Testis (tissue), 3 donors: ENCODE measurements around the gene HSPH1. TPM values are rescaled to one million over a fixed set of nuclear protein-coding genes. Genes with fewer than 3 reads are reported as not detected.

Experiments
- DNase-seq: peaks from one replicate; pipeline ENCODE4 v3.0.0-alpha.2; 2019
- H3K27ac ChIP-seq, 2 donors: fragments of 200-600 bp; sonication (generic); one replicate each; pipeline ENCODE4 v1.5.1; 2019
- H3K27me3 ChIP-seq: fragments of 200-600 bp; sonication (generic); one replicate; pipeline ENCODE4 v1.5.1; 2019
- H3K36me3 ChIP-seq: fragments of 200-600 bp; sonication (generic); one replicate; pipeline ENCODE4 v1.5.1; 2017; ENCODE audit warnings: low read depth; ENCODE audit errors: missing control alignments
- H3K4me1 ChIP-seq: fragments of 200-600 bp; sonication (generic); one replicate; pipeline ENCODE4 v1.5.1; 2019
- H3K4me3 ChIP-seq, 2 donors: fragments of 200-600 bp; sonication (generic); one replicate each; pipeline ENCODE4 v1.5.1; 2017 to 2019
- H3K9me3 ChIP-seq: fragments of 200-600 bp; sonication (generic); one replicate; pipeline ENCODE4 v1.5.1; 2017
- CTCF ChIP-seq, 3 experiments: fragments of 450-650 bp in 2 of 3; fragments of 200-600 bp in 1 of 3; sonication (generic) in 1 of 3; IDR thresholded peaks; one replicate each; pipeline ENCODE4 v1.5.1; 2016 to 2019; ENCODE audit warnings: antibody characterized with exemption in 3 of 3, mild to moderate bottlenecking in 2 of 3, moderate library complexity in 1 of 3
- POLR2A ChIP-seq: fragments of 450-650 bp; IDR thresholded peaks from one replicate; pipeline ENCODE4 v1.6.1; 2017; ENCODE audit warnings: antibody characterized with exemption, mild to moderate bottlenecking, moderate library complexity
- WGBS, 2 donors: methylation state at CpG; one replicate each; pipeline ENCODE4 v1.1.5; 2018; 5-methylcytosine and 5-hydroxymethylcytosine counted together
- intact Hi-C: fragments of 100-400 bp; cut with DNase I; formaldehyde crosslinking; loops from one replicate; pipeline ENCODE4 v1.15.1; 2023; ENCODE audit warnings: low total_unique reads
- polyA plus RNA-seq: library from polyadenylated mRNA; stranded (reverse); fragments of 350-450 nt; fragmentation: Illumina TruSeq; extraction: RNeasy Lipid Tissue Mini Kit (QIAGEN cat#74804); gene quantifications from one replicate; pipeline ENCODE4 v1.2.3, GENCODE V29; 2014; ENCODE audit warnings: low read depth, low replicate concordance; ENCODE audit not compliant: insufficient read depth
- total RNA-seq, 2 donors: library from RNA; depleted of rRNA; stranded (reverse); fragments of >200 nt; gene quantifications; one replicate each; pipeline ENCODE4 v1.2.3, GENCODE V29; 2016

Gene HSPH1
- total and polyA plus RNA-seq, 3 donors from 2014 or later: 103 to 116 (median 105) TPM

- no peak overlapping the region for H3K4me3 ChIP-seq
- H3K4me1 ChIP-seq: peaks cover 13% of the 10 kb centered on the region
- intact Hi-C loops: no loop called here
- H3K9me3 ChIP-seq: no peaks in the 10 kb centered on the region
- TF ChIP-seq POLR2A (no peak), CTCF (IDR thresholded peaks at IDR 0.05) (no peak)
- DNase-seq: no peak
- H3K27me3 ChIP-seq: no peaks in the 10 kb centered on the region
- WGBS, 2 donors: 66 to 74% methylated on average over 7 of the region's 7 CpGs
- no peaks in the 10 kb centered on the region for H3K36me3 ChIP-seq
- no peak overlapping the region for H3K27ac ChIP-seq
Observed at GRCh38 chr13:31121379-31122140, 40.1 kb downstream of the HSPH1 start.

GRCh38 chr13:31119966-31120700 is 41.6 kb downstream of the HSPH1 start:
- no peak overlapping the region for H3K27ac ChIP-seq
- no peaks in the 10 kb centered on the region for H3K9me3 ChIP-seq
- H3K36me3 ChIP-seq: no peaks in the 10 kb centered on the region
- WGBS, 2 donors: 88 to 89% methylated on average over 8 of the region's 8 CpGs
- peaks cover 13% of the 10 kb centered on the region for H3K4me1 ChIP-seq
- H3K4me3 ChIP-seq: no peak overlapping the region
- no peak for DNase-seq
- TF ChIP-seq CTCF (IDR thresholded peaks at IDR 0.05) (no peak), POLR2A (no peak)
- intact Hi-C loops: no loop called here
- no peaks in the 10 kb centered on the region for H3K27me3 ChIP-seq

GRCh38 chr13:31119526-31119925 is 42.2 kb downstream of the HSPH1 start:
- no peak overlapping the region for H3K27ac ChIP-seq
- 83 to 86% methylated on average over 10 of the region's 10 CpGs for WGBS, 2 donors
- no peaks in the 10 kb centered on the region for H3K27me3 ChIP-seq
- no peak overlapping the region for H3K4me3 ChIP-seq
- H3K36me3 ChIP-seq: no peaks in the 10 kb centered on the region
- H3K9me3 ChIP-seq: no peaks in the 10 kb centered on the region
- TF ChIP-seq CTCF (IDR thresholded peaks at IDR 0.05) (no peak), POLR2A (no peak)
- no peak for DNase-seq
- intact Hi-C loops: no loop called here
- peaks cover 13% of the 10 kb centered on the region for H3K4me1 ChIP-seq

- no peaks in the 10 kb centered on the region for H3K27me3 ChIP-seq
- no peak for TF ChIP-seq POLR2A
- TF ChIP-seq CTCF (IDR thresholded peaks at IDR 0.05): no peak
- no peak overlapping the region for H3K27ac ChIP-seq
- H3K4me1 ChIP-seq: no peaks in the 10 kb centered on the region
- no peak overlapping the region for H3K4me3 ChIP-seq
- intact Hi-C loops: no loop called here
- H3K9me3 ChIP-seq: no peaks in the 10 kb centered on the region
- no peak for DNase-seq
- WGBS, 2 donors: 93 to 98% methylated on average over 4 of the region's 4 CpGs
- no peaks in the 10 kb centered on the region for H3K36me3 ChIP-seq
Observed at GRCh38 chr13:31116224-31116623, 45.5 kb downstream of the HSPH1 start.
